22Rv1 (cell line): ENCODE data around the gene GLT8D1.

ENCODE experiments used
- H3K27ac ChIP-seq: fragments of 450-650 bp; 2 replicates; pipeline ENCODE4 v1.5.1; 2017
- CTCF ChIP-seq: fragments of 450-650 bp; IDR thresholded peaks from 2 replicates; pipeline ENCODE4 v1.5.1; 2017; ENCODE audit warnings: mild to moderate bottlenecking
- ZFX ChIP-seq: fragments of 450-650 bp; IDR thresholded peaks from 2 replicates; pipeline ENCODE4 v1.6.1; 2017; ENCODE audit warnings: antibody characterized with exemption, borderline replicate concordance

The GLT8D1 gene

GRCh38 chr3:52707585-52707984 lies 2.0 kb upstream of the GLT8D1 start:
- no peak overlapping the region for H3K27ac ChIP-seq
- TF ChIP-seq ZFX (no peak), CTCF (no peak)

- no peak for TF ChIP-seq CTCF
- no peak for TF ChIP-seq ZFX
- peak overlapping the region; percentile 91 for H3K27ac ChIP-seq
Measured at GRCh38 chr3:52705438-52705687, 228 bp downstream of the GLT8D1 start.

- TF ChIP-seq CTCF (no peak), ZFX (no peak)
- H3K27ac ChIP-seq, result peak overlapping the region; percentile 91
Measured at GRCh38 chr3:52704611-52705437, 767 bp downstream of the GLT8D1 start.

- no peak overlapping the region for H3K27ac ChIP-seq
- TF ChIP-seq ZFX, result no peak
- TF ChIP-seq CTCF, result no peak
Measured at GRCh38 chr3:52703341-52703740, 2.2 kb downstream of the GLT8D1 start.

- TF ChIP-seq CTCF, result no peak
- TF ChIP-seq ZFX, result no peak
- peak overlapping the region; percentile 19; the same call in 1 of the 2 replicates for H3K27ac ChIP-seq
Measured at GRCh38 chr3:52697632-52697965, 8.0 kb downstream of the GLT8D1 start.

- peak overlapping the region; percentile 25; the same call in 1 of the 2 replicates for H3K27ac ChIP-seq
- no peak for TF ChIP-seq CTCF
- no peak for TF ChIP-seq ZFX
Measured at GRCh38 chr3:52696830-52697631, 8.6 kb downstream of the GLT8D1 start.
